HG03520 (cell line): ENCODE results near the gene PRKAG2.
A peak's percentile ranks its signal among the peaks of the same experiment; 100 is the strongest.
"Not testable (repeated sequence)": the region's sequence is repeated elsewhere in the genome, so short reads cannot be mapped to it uniquely, and the experiment has no call there.

Experiments used
- ATAC-seq: cut with Tn5 transposase; IDR thresholded peaks from one replicate; pipeline ENCODE4 v1.9.1; 2021; ENCODE audit warnings: mild to moderate bottlenecking, moderate library complexity; ENCODE audit not compliant: unreplicated experiment

PRKAG2 gene

GRCh38 chr7:151876899-151877777, at the start of gene PRKAG2:
Gene PRKAG2 (minus strand): TSS chr7:151877115. CDS start chr7:151876620, 495 bp downstream.
- ATAC-seq = peak; percentile 57

- ATAC-seq = no peak
Observed at GRCh38 chr7:151926336-151926712, 49.4 kb upstream of the PRKAG2 start.

GRCh38 chr7:151925446-151926335, 48.8 kb upstream of the PRKAG2 start:
- ATAC-seq = peak; percentile 69

- no peak for ATAC-seq
Observed at GRCh38 chr7:151924508-151924907, 47.6 kb upstream of the PRKAG2 start.

- no peak for ATAC-seq
Observed at GRCh38 chr7:151924001-151924400, 47.1 kb upstream of the PRKAG2 start.

GRCh38 chr7:151923097-151923876, 46.4 kb upstream of the PRKAG2 start:
- no peak for ATAC-seq

GRCh38 chr7:151921451-151921850, 44.5 kb upstream of the PRKAG2 start:
- no peak for ATAC-seq

- no peak for ATAC-seq
Observed at GRCh38 chr7:151920488-151920887, 43.6 kb upstream of the PRKAG2 start.

- ATAC-seq = no peak
Observed at GRCh38 chr7:151919595-151919994, 42.7 kb upstream of the PRKAG2 start.

GRCh38 chr7:151918510-151918843, 41.6 kb upstream of the PRKAG2 start:
- ATAC-seq = no peak

GRCh38 chr7:151917791-151918509, 41.0 kb upstream of the PRKAG2 start:
- ATAC-seq = no peak

- no peak for ATAC-seq
Observed at GRCh38 chr7:151914051-151914450, 37.1 kb upstream of the PRKAG2 start.

GRCh38 chr7:151910655-151911054, 33.7 kb upstream of the PRKAG2 start:
- not testable (repeated sequence) for ATAC-seq

- ATAC-seq = not testable (repeated sequence)
Observed at GRCh38 chr7:151907115-151907514, 30.2 kb upstream of the PRKAG2 start.

- ATAC-seq = no peak
Observed at GRCh38 chr7:151905766-151906165, 28.9 kb upstream of the PRKAG2 start.

- ATAC-seq = no peak
Observed at GRCh38 chr7:151905353-151905752, 28.4 kb upstream of the PRKAG2 start.

GRCh38 chr7:151904270-151904669, 27.4 kb upstream of the PRKAG2 start:
- ATAC-seq = no peak

GRCh38 chr7:151903249-151904032, 26.5 kb upstream of the PRKAG2 start:
- no peak for ATAC-seq

GRCh38 chr7:151902311-151902710, 25.4 kb upstream of the PRKAG2 start:
- ATAC-seq = no peak

- ATAC-seq = no peak
Observed at GRCh38 chr7:151901828-151902227, 24.9 kb upstream of the PRKAG2 start.
